Lower leg skin (tissue), 3 donors: ENCODE measurements around the gene LSM5.

ENCODE experiments used
- POLR2A ChIP-seq, 2 donors: fragments of 450-650 bp; IDR thresholded peaks; one replicate each; pipeline ENCODE4 v1.6.1; 2016 to 2017; ENCODE audit warnings: antibody characterized with exemption in 2 of 2, mild to moderate bottlenecking in 1 of 2, moderate library complexity in 1 of 2
- TF ChIP-seq, protein P1 (sequence below), 3 donors: fragments of 450-650 bp; IDR thresholded peaks; one replicate each; pipeline ENCODE4 v1.5.1; 2016; ENCODE audit warnings: antibody characterized with exemption in 3 of 3, mild to moderate bottlenecking in 3 of 3, moderate library complexity in 2 of 3

DNA sequence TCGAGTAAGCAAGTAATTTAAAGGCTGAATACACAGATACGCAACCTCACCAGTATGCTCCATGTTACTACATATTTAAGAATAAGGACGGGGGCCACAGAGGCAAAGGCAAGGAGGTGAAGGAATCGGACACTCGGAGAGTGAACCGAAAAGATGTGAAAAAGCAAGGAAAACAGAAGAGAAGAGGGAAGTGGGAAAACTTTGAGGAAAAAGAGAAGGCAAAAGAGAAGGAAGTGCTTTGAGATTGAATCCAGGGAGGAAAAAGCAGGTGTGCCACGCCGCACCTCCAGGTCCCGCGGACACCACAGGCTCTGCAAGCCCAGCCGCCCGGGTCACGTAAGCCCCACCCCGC is 4.7 kb upstream of the LSM5 start:
- TF ChIP-seq, protein P1, sequence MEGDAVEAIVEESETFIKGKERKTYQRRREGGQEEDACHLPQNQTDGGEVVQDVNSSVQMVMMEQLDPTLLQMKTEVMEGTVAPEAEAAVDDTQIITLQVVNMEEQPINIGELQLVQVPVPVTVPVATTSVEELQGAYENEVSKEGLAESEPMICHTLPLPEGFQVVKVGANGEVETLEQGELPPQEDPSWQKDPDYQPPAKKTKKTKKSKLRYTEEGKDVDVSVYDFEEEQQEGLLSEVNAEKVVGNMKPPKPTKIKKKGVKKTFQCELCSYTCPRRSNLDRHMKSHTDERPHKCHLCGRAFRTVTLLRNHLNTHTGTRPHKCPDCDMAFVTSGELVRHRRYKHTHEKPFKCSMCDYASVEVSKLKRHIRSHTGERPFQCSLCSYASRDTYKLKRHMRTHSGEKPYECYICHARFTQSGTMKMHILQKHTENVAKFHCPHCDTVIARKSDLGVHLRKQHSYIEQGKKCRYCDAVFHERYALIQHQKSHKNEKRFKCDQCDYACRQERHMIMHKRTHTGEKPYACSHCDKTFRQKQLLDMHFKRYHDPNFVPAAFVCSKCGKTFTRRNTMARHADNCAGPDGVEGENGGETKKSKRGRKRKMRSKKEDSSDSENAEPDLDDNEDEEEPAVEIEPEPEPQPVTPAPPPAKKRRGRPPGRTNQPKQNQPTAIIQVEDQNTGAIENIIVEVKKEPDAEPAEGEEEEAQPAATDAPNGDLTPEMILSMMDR (IDR thresholded peaks at IDR 0.05): no peak
- TF ChIP-seq POLR2A (IDR thresholded peaks at IDR 0.05): no peak
